Peyer's patch (tissue), 4 donors: ENCODE results near the gene GPR152.

ENCODE experiments used
- POLR2A ChIP-seq, 2 donors: fragments of 450-650 bp; IDR thresholded peaks; one replicate each; pipeline ENCODE4 v1.5.1; 2017; ENCODE audit warnings: antibody characterized with exemption in 2 of 2, mild to moderate bottlenecking in 2 of 2, moderate library complexity in 2 of 2
- TF ChIP-seq, protein P1 (sequence below), 6 experiments: fragments of 450-650 bp in 4 of 6; fragments of 200-600 bp in 2 of 6; sonication (generic) in 1 of 6; IDR thresholded peaks; one replicate each; pipeline ENCODE4 v1.5.1; 2017 to 2019; ENCODE audit warnings: antibody characterized with exemption in 6 of 6, mild to moderate bottlenecking in 3 of 6, moderate library complexity in 1 of 6

DNA sequence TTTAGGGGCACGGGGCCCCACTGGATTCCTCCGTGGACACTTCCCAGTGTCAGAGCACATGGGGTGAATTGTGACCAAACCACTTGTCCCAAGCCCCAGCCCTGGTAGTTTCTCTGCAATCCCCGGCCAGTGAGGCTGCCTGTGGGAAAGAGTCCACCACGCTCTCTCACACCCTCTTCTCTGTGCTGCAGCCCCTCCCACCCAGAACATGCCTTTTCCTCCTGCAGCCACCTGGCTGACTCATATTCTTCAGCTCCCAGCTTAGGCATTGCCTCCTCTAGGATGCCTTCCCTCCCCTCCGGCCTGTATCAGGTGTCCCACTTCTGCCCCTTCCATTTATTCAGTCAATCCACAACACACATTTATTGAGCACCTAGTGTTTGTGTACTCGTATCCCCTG lies 29.6 kb downstream of the GPR152 start:
- TF ChIP-seq, protein P1, sequence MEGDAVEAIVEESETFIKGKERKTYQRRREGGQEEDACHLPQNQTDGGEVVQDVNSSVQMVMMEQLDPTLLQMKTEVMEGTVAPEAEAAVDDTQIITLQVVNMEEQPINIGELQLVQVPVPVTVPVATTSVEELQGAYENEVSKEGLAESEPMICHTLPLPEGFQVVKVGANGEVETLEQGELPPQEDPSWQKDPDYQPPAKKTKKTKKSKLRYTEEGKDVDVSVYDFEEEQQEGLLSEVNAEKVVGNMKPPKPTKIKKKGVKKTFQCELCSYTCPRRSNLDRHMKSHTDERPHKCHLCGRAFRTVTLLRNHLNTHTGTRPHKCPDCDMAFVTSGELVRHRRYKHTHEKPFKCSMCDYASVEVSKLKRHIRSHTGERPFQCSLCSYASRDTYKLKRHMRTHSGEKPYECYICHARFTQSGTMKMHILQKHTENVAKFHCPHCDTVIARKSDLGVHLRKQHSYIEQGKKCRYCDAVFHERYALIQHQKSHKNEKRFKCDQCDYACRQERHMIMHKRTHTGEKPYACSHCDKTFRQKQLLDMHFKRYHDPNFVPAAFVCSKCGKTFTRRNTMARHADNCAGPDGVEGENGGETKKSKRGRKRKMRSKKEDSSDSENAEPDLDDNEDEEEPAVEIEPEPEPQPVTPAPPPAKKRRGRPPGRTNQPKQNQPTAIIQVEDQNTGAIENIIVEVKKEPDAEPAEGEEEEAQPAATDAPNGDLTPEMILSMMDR (IDR thresholded peaks at IDR 0.05): no peak
- no peak for TF ChIP-seq POLR2A (IDR thresholded peaks at IDR 0.05)
